HCT116 (cell line): ENCODE results near the gene NPL. TPM values are rescaled to one million over a fixed set of nuclear protein-coding genes. Genes with fewer than 3 reads are reported as not detected.

Source experiments
- ATAC-seq: fragments of 200-7000 bp; cut with Tn5 transposase; 2 replicates; pipeline ENCODE4 v1.9.1; 2020; ENCODE audit warnings: mild to moderate bottlenecking, moderate library complexity
- BruUV-seq: library from RNA; stranded (reverse); fragments of 400-500 nt; replicated peaks from 2 replicates; lab custom pipeline; 2021; lab: Mats Ljungman, UMichigan
- CTCF ChIA-PET: fragments of 300-600 bp; sonication (Branson Sonifier 250); formaldehyde crosslinking; loops from one replicate; lab custom pipeline; 2021; ENCODE audit warnings: antibody characterized with exemption; lab: Charles Lee
- POLR2A ChIA-PET: fragments of 300-600, 350-600 bp; sonication (Branson Sonifier 250); formaldehyde crosslinking; loops from one replicate; lab custom pipeline; 2021; ENCODE audit warnings: antibody characterized with exemption; lab: Charles Lee
- RAD21 ChIA-PET, 2 experiments: fragments of 300-600 bp; sonication (Branson Sonifier 250); formaldehyde crosslinking; loops; one replicate each; lab custom pipeline; 2023; ENCODE audit warnings: low total read pairs in 2 of 2; ENCODE audit not compliant: uncharacterized antibody in 2 of 2, unreplicated experiment in 2 of 2, low non-redundant PET in 1 of 2; lab: Charles Lee
- DNase-seq: peaks from one replicate; pipeline ENCODE4 v3.0.0-alpha.2; 2010; ENCODE audit warnings: low read depth, low spot score
- H2AFZ ChIP-seq: fragments of 200-600 bp; shearing (Covaris generic), sonication (generic); 2 replicates; pipeline ENCODE4 v1.6.1; 2017; ENCODE audit warnings: low read depth, mixed run types, mixed read lengths, antibody characterized with exemption, low read length; ENCODE audit not compliant: poor library complexity, severe bottlenecking
- H3K27ac ChIP-seq: 2 replicates; pipeline ENCODE4 v1.5.1; 2012; ENCODE audit warnings: low read depth, low read length
- H3K27me3 ChIP-seq: fragments of 200-600 bp; sonication (generic); 2 replicates; pipeline ENCODE4 v1.6.1; 2016; ENCODE audit warnings: mixed run types, low read length, mixed read lengths; ENCODE audit not compliant: insufficient read depth
- H3K36me3 ChIP-seq, 2 experiments: fragments of 200-500 bp in 1 of 2; fragments of 200-600 bp in 1 of 2; sonication (Bioruptor generic) in 1 of 2; sonication (generic) in 1 of 2; 2 replicates each; pipeline versions ENCODE4 v1.5.1 to v1.6.1; 2014 to 2016; ENCODE audit warnings: low read length in 2 of 2, inconsistent platforms in 1 of 2, mixed read lengths in 1 of 2, mixed run types in 1 of 2; ENCODE audit not compliant: insufficient read depth in 2 of 2, control insufficient read depth in 1 of 2
- H3K4me1 ChIP-seq, 2 experiments: fragments of 200-600 bp in 1 of 2; sonication (generic) in 1 of 2; 2 replicates each; pipeline versions ENCODE4 v1.5.1 to v1.6.1; 2012 to 2017; ENCODE audit warnings: low read length in 2 of 2, inconsistent platforms in 1 of 2, mild to moderate bottlenecking in 1 of 2, mixed read lengths in 1 of 2, mixed run types in 1 of 2, moderate library complexity in 1 of 2; ENCODE audit not compliant: insufficient read depth in 2 of 2, control insufficient read depth in 1 of 2
- H3K4me2 ChIP-seq: fragments of 200-600 bp; sonication (generic); 2 replicates; pipeline ENCODE4 v1.6.1; 2017; ENCODE audit warnings: mixed run types, low read length, mixed read lengths
- H3K4me3 ChIP-seq, 2 experiments: fragments of 200-600 bp in 1 of 2; sonication (generic) in 1 of 2; replicated peaks in 1 of 2; 2 replicates each; pipeline ENCODE4 v1.5.1; 2011 to 2016; ENCODE audit warnings: low read length in 2 of 2, control low read depth in 1 of 2, low read depth in 1 of 2, mild to moderate bottlenecking in 1 of 2, mixed read lengths in 1 of 2, mixed run types in 1 of 2
- H3K79me2 ChIP-seq: fragments of 200-600 bp; sonication (generic); 2 replicates; pipeline ENCODE4 v1.6.1; 2017; ENCODE audit warnings: mild to moderate bottlenecking, mixed run types, low read length, moderate library complexity, mixed read lengths; ENCODE audit not compliant: insufficient read depth
- H3K9ac ChIP-seq: fragments of 200-600 bp; sonication (generic); 2 replicates; pipeline ENCODE4 v1.6.1; 2016; ENCODE audit warnings: low read length, mixed read lengths
- H3K9me2 ChIP-seq: fragments of 200-600 bp; sonication (generic), shearing (Covaris generic); 2 replicates; pipeline ENCODE4 v1.6.1; 2017; ENCODE audit warnings: mixed run types, mild to moderate bottlenecking, moderate library complexity; ENCODE audit not compliant: insufficient read depth
- H3K9me3 ChIP-seq, 2 experiments: fragments of 200-500 bp in 1 of 2; fragments of 200-600 bp in 1 of 2; sonication (Bioruptor generic) in 1 of 2; sonication (generic) in 1 of 2; 2 replicates each; pipeline ENCODE4 v1.6.1; 2014 to 2017; ENCODE audit warnings: low read length in 2 of 2, mixed read lengths in 2 of 2, inconsistent platforms in 1 of 2, low read depth in 1 of 2, mild to moderate bottlenecking in 1 of 2, mixed run types in 1 of 2, moderate library complexity in 1 of 2; ENCODE audit not compliant: control insufficient read depth in 1 of 2, insufficient read depth in 1 of 2
- H4K20me1 ChIP-seq: fragments of 200-600 bp; sonication (generic), shearing (Covaris generic); 2 replicates; pipeline ENCODE4 v1.6.1; 2017; ENCODE audit warnings: mixed run types, mild to moderate bottlenecking, moderate library complexity; ENCODE audit not compliant: insufficient read depth
- CBX3 ChIP-seq: IDR thresholded peaks from 2 replicates; pipeline ENCODE4 v1.6.1; 2012; ENCODE audit warnings: low read depth
- CTCF ChIP-seq, 3 experiments: fragments of 200-600 bp in 1 of 3; sonication (generic) in 1 of 3; IDR thresholded peaks in 2 of 3; conservative IDR thresholded peaks in 1 of 3; 2 replicates each; pipeline ENCODE4 v1.5.1; 2012 to 2017; ENCODE audit warnings: low read depth in 2 of 3, low read length in 2 of 3, antibody characterized with exemption in 1 of 3, borderline replicate concordance in 1 of 3, control low read depth in 1 of 3, mild to moderate bottlenecking in 1 of 3, mixed read lengths in 1 of 3, mixed run types in 1 of 3, moderate library complexity in 1 of 3; ENCODE audit not compliant: insufficient read depth in 1 of 3
- EGR1 ChIP-seq: IDR thresholded peaks from 2 replicates; pipeline ENCODE4 v1.6.1; 2012; ENCODE audit warnings: low read depth
- EZH2 ChIP-seq: fragments of 200-600 bp; sonication (generic); IDR thresholded peaks from 2 replicates; pipeline ENCODE4 v1.6.1; 2017; ENCODE audit warnings: antibody characterized with exemption, mixed run types
- EZH2phosphoT487 ChIP-seq: fragments of 200-600 bp; IDR thresholded peaks from 2 replicates; pipeline ENCODE4 v1.6.1; 2018; ENCODE audit warnings: antibody characterized with exemption, borderline replicate concordance
- FOSL1 ChIP-seq: IDR thresholded peaks from 2 replicates; pipeline ENCODE4 v1.6.1; 2012; ENCODE audit warnings: low read depth
- POLR2AphosphoS5 ChIP-seq: IDR thresholded peaks from 2 replicates; pipeline ENCODE4 v1.6.1; 2011; ENCODE audit warnings: mild to moderate bottlenecking, low read depth, low read length, moderate library complexity
- REST ChIP-seq: IDR thresholded peaks from 2 replicates; pipeline ENCODE4 v1.6.1; 2012; ENCODE audit warnings: low read depth
- SIN3A ChIP-seq: IDR thresholded peaks from 2 replicates; pipeline ENCODE4 v1.6.1; 2012; ENCODE audit warnings: low read depth
- SP1 ChIP-seq: IDR thresholded peaks from 2 replicates; pipeline ENCODE4 v1.6.1; 2012; ENCODE audit warnings: low read depth
- YY1 ChIP-seq: IDR thresholded peaks from 2 replicates; pipeline ENCODE4 v1.6.1; 2011; ENCODE audit warnings: low read length, low read depth, moderate library complexity, mild to moderate bottlenecking; ENCODE audit not compliant: insufficient replicate concordance; ENCODE audit errors: extremely low read depth
- ZBTB33 ChIP-seq: IDR thresholded peaks from 2 replicates; pipeline ENCODE4 v1.6.1; 2011; ENCODE audit warnings: mild to moderate bottlenecking, low read length, moderate library complexity; ENCODE audit not compliant: insufficient replicate concordance; ENCODE audit errors: extremely low read depth
- ZNF274 ChIP-seq: fragments of 200-500 bp; sonication (Bioruptor generic); IDR thresholded peaks from 2 replicates; pipeline ENCODE4 v1.6.1; 2014; ENCODE audit warnings: mild to moderate bottlenecking, low read depth, low read length, inconsistent platforms
- intact Hi-C: fragments of 100-400 bp; cut with micrococcal nuclease; formaldehyde crosslinking; loops from 2 replicates; pipeline ENCODE4 v1.10.0; 2022
- total RNA-seq: library from RNA; stranded (reverse); gene quantifications from one replicate; pipeline ENCODE4 v1.2.1, GENCODE V29; 2021; ENCODE audit not compliant: unreplicated experiment

The NPL gene
- total RNA-seq, 1 experiment from 2014 or later, result 0.39 TPM

GRCh38 chr1:182811975-182812722 lies 22.6 kb downstream of the NPL start (continued):
- TF ChIP-seq ZBTB33 (no peak), CTCF (IDR thresholded peaks at IDR 0.05 in 2 of 3, conservative IDR thresholded peaks at IDR 0.05 in 1 of 3; ENCODE audit: borderline replicate concordance in 1 of 3, insufficient read depth in 1 of 3, low read depth in 2 of 3, low read length in 2 of 3) (0 out of 6 replicates have a peak, but pooled peaks of 2 of the 3 experiments have one; percentile 25 to 28), CBX3 (no peak), SP1 (no peak), EZH2phosphoT487 (no peak), YY1 (no peak)

GRCh38 chr1:182816863-182817262 lies 27.3 kb downstream of the NPL start:
- Histone ChIP-seq H3K79me2 (no peaks in the 10 kb centered on the region), H3K27ac (no peak overlapping the region), H3K9ac (no peak overlapping the region), H3K4me1 (peaks cover 0 to 6% of the 10 kb centered on the region in 2 experiments; a peak in 1 of 4 replicates), H2AFZ (no peak overlapping the region), H3K4me3 (no peak overlapping the region), H3K9me3 (no peaks in the 10 kb centered on the region), H3K4me2 (no peak overlapping the region), H3K27me3 (no peaks in the 10 kb centered on the region), H4K20me1 (no peaks in the 10 kb centered on the region), H3K9me2 (no peaks in the 10 kb centered on the region), H3K36me3 (no peaks in the 10 kb centered on the region)
- BruUV-seq, result no TSS peak
- 0 out of 2 replicates have a peak, but pooled peaks have one; percentile 40 for ATAC-seq
- POLR2A ChIA-PET, result no interaction called here
- CTCF ChIA-PET, result no interaction called here
- RAD21 ChIA-PET, result no interaction called here
- intact Hi-C loops, result no loop called here
- DNase-seq, result no peak
- TF ChIP-seq EGR1, result no peak
- no peak for TF ChIP-seq POLR2AphosphoS5
- no peak for TF ChIP-seq ZBTB33
- TF ChIP-seq CBX3, result no peak
- TF ChIP-seq ZNF274, result no peak
- no peak for TF ChIP-seq REST
- TF ChIP-seq FOSL1, result no peak
- TF ChIP-seq SIN3A, result no peak
- TF ChIP-seq EZH2, result no peak
